Epidermal melanocyte (primary cell): ENCODE data around the gene CLTB.
"Not testable (repeated sequence)": the region's sequence is repeated elsewhere in the genome, so short reads cannot be mapped to it uniquely, and the experiment has no call there.

Experiments used
- DNase-seq: peaks from one replicate; pipeline ENCODE4 v3.0.0; 2011; ENCODE audit warnings: low spot score; ENCODE audit not compliant: insufficient read length

CLTB gene, protein sequence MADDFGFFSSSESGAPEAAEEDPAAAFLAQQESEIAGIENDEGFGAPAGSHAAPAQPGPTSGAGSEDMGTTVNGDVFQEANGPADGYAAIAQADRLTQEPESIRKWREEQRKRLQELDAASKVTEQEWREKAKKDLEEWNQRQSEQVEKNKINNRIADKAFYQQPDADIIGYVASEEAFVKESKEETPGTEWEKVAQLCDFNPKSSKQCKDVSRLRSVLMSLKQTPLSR

DNA sequence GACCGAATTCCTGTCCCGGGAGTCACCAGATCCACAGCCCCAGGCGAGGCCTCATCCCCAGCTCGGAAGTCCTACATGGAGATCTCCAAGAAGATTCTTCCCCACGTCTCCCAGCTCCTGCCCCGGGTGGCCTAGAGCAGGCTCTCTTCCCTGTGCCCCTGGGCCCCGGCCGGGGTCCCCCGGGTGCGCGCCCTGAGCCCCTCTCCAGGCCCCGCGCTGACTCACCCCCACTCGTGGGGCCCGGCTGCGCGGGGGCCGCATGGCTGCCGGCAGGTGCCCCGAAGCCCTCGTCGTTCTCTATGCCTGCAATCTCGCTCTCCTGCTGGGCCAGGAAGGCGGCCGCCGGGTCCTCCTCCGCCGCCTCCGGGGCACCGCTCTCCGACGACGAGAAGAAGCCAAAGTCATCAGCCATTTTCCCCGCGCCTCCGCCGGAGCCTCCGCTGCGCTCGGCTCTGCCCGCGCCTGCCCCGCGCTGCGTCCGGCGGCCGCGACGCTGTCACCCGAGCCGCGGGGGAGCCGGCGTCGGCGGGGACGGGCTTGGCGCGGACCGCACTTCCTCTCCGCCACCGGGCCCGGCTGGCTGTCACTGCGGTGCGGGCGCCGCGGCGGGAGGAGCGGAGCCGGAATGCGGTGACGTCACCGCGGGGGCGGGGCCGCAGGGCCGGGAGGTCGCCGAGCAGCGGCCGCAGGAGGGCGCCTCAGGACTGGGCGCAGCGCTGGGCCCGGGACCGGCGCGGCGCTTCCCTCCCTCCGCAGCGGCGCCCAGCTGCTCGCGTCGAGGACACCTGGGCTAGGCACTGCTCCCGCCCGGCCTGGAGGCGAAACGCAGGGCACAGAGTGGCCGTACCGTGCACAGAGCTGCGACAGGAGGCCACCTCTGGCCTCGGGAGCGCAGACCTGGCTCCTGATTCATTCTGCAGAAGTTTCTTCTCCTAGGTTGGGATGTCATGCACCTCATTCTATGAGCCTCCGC, at the start of gene CLTB:
Gene CLTB (minus strand): TSS at position 588 of the 973 bp plus-strand sequence. CDS start 176 bp downstream, at position 412.
- peak; percentile 75 for DNase-seq

DNA sequence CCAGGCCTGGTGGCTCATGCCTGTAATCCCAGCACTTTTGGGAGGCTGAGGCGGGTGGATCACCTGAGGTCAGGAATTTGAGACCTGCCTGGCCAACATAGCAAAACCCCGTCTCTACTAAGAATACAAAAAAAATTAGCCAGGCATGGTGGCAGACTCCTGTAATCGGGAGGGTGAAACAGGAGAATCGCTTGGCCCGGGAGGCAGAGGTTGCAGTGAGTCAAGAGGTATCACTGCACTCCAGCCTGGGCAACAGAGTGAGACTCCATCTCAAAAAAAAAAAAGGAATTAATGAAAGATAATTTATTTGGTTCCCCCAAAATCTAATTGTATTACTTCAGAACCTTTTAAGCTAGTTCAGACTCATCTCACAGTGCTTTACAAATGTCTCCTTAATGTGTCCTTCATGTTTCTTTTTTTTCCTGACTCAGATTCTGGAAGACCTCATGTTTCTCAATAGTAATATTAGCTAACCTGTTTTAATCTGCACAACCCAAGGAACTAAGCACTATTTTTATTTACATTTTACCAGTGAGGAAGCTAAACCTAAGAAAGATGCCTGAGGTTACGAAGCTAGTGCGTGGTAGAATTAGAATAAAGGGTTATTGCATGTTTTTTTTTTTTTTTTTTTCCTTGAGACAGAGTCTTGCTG, 46.9 kb upstream of the CLTB start:
- no peak for DNase-seq

DNA sequence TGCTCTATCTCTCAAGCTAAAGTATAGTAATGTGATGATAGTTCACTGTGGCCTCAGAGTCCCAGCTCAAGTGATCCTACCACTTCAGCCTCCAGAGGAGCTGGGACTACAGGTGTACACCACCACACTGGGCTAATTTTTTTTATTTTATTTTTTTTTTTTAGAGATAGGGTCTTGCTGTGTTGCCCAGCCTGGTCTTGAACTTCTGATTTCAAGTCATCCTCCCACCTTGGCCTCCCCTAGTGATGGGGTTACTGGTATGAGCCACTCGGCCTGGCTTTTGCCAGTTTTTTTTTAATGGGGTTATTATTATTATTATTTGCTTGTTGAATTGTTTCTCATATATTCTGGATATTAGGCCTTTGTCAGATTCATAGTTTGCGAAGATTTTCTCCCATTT, 45.0 kb upstream of the CLTB start:
- DNase-seq, result no peak

DNA sequence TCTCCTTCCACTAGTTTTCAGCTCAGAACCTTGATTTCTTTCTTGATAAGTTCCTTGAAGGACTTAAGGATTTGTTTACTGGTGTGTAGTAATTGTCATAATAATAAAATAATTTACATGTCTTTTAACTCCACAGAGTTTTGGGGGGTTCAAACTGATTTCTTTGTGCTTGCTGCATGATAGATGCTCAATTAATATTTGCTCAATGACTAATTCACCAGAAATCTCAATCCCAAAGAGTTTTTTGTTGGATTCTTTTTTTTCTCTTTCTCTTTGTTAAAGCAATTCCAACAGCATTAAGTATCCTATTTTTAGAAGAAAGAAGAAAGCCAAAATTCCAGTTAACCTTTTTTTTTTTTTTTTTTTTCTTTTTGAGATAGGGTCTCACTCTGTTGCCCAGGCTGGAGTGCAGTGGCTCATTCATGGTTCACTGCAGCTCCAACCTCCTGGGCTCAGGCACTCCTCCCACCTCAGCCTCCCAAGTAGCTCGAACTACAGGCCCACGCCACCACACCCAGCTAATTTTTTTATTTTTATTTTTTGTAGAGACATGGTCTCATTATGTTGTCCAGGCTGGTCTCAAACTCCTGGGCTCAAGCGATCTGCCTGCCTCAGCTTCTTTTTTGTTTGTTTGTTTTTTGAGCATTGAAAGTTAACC, 42.7 kb upstream of the CLTB start:
- no peak for DNase-seq

DNA sequence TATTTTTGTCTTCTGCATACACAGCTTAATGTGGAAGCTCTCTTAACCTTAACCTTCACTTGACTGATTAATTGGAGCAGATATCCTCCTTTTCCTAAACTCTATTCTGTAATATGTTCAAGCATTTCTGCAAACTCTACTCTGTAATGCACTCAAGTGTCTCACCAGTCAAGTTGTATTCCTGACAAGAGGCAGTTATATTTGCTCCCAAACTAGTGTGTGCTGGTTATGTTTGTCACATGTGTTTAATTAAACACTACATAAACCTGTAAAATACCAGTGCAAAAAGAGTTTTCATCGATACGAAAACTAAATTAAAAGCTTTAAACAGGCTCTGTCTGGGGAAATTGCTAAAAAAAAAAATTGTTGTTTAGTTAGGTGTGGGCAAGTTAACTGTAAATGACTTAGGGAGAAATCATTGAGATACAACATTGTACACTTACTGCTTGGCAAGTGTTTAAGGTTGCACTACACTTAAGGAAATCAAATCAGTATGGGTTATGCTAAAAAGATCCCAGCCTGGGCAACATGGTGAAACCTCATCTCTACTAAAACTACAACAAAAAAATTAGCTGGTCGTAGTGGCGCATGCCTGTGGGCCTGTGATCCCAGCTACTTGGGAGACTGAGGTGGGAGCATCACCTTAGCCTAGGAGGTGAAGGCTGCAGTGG, 38.5 kb upstream of the CLTB start:
- DNase-seq, result no peak

DNA sequence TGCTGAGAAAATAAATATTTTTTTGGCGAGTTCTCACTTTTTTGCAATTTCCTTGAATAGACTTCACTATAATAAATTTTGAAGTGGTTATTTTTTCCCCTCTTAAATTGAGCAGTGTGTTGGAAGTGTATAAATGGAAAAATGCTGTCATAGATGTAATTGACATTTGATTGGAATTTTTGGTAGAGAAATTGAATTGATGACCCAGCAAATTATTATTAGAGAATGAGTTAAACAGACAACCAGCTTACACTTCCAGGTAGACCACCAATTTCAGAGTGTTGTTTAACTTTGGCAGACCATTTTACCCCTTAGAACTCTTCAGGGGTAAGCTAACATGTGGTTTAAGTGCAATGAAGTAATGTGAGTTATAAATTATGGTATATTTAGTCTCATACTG, 33.7 kb upstream of the CLTB start:
- DNase-seq, result no peak

DNA sequence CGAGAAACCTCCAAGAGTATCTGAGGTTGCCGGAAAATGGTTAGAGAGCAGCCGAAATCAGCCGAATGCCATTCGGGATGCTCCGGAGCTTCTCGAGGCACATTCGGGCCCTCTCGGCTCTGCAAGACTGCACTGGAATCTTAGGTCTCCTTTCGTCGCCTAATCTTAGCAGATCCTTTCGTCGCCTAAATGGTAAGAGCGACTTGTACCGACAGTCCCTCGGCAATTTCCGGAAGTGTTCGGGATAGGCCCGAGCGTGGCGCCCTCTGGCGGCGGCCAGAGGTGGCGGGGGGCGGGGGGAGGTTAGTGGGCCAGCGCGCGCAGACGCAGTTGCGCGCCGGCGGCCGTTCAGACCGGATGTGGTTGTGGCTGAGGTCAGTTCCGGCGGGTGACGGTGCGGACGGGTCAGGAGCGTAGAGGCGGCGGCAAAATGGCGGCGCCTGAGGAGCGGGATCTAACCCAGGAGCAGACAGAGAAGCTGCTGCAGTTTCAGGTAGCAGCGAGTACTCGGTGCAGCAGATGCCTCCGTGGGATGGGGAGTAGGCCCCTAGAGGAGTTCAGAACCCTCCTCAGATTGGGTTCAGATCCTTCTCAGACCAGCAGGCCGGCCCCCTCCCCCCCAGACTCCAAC, 31.8 kb upstream of the CLTB start, which contains the start of gene FAF2:
Gene FAF2 (plus strand): TSS at position 408 of the 631 bp plus-strand sequence. CDS start 23 bp downstream, at position 431.
- DNase-seq, result peak; percentile 98

DNA sequence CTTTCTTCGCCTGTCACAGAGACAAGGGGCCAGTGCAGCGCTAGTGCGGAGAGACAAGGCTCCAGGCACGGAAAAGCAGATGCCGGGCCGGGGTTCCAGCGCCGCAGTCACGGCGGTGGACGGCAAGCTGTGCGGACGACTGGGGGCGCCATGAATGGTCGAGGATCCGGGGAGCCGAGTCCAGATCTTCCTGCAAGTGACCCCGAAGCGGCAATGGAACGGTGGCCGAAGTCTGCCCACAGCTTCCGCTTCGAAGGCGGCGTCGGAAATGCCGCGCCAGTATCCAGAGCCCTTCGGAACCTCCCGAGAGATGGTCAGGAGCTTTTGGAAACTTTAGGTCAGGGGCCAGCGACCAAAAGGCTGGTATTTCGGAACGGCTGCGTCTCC, 31.2 kb upstream of the CLTB start:
- DNase-seq, result peak; percentile 26

DNA sequence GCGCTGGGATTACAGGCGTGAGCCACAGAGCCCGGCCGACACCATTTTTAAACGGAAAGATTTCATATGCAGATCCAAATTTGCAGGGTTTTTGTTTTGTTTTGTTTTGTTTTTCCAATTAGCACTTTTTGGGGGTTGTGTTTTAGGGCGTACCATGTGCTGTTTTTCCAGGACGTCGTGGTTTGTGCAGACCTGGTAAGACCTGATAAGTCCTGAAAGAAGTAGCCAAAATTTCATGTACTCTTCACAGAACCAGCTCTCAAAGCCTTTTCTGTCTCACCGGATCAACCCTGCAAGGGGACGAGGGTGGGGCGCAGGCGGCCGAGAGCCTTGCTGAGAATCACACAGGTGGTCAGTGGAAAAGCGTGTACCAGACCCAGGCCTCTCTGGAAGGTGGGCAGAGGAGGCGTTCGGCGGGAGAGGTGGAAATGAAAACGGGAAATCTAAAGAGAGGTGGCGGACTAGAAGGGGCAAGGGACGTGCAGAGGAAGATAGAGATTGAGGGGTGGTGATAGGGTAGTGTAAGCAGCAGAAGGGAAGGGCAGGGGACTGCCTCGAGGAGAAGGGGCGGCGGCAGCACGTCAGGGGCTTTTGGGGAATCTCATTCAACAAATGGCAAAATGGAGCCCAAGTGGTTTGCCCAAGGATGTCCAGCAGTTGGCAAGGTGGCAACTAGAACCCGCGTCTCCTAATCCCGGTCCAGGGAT, 30.7 kb upstream of the CLTB start:
- DNase-seq, result no peak

DNA sequence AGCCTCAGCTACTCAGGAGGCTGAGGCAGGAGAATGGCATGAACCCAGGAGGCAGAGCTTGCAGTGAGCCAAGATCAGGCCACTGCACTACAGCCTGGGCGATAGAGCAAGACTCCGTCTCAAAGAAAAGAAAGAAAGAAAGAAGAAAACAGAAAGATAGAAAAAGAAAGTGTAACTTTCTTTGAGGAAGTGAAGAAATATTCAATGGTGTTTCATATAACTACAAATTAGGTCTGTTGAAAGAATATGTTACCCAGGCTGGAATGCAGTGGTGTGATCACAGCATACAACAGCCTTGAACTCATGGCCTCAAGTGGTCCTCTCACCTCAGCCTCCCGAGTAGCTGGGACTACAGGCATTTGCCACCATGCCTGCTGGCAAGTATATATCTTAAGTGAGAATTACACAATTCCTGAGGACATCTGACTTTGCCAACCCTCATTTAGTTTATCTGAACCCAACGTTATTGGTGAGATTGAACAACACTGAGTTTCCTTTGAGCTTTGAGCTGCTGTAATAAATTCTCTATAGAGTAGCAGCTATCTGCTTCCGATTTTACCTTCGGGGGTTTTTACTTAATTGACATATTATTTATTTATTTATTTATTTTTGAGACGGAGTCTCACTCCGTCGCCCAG, 29.8 kb upstream of the CLTB start:
- no peak for DNase-seq

DNA sequence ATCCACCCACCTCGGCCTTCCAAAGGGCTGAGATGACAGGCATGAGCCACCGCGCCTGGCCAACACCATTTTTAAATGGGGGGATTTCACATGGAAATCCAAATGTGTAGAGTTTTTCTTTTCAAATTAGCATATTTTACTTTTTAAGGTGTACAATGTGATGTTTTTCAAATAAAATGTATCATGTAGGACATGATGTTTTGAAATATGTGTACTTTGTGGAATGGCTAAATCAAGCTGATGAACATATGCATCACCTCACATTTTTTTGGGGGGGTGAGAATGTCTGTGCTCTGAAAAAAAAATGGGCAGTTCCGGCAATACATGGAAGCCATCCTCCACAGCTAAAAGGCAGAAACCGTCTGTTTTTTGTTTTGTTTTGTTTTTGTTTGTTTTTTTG, 28.4 kb upstream of the CLTB start:
- DNase-seq, result no peak

DNA sequence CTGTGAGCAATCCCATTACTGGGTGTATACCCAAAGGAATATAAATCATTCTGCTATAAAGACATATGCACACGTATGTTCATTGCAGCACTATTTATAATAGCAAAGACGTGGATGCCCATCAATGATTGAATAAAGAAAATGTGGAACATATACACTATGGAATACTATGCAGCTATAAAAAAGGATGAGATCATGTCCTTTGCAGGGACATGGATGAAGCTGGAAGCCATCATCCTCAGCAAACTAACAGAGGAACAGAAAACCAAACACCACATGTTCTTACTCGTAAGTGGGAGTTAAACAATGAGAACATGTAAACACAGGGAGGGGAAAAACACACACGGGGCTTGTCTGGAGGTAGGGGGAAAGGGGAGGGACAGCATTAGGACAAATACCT, 26.6 kb upstream of the CLTB start:
- DNase-seq, result not testable (repeated sequence)

DNA sequence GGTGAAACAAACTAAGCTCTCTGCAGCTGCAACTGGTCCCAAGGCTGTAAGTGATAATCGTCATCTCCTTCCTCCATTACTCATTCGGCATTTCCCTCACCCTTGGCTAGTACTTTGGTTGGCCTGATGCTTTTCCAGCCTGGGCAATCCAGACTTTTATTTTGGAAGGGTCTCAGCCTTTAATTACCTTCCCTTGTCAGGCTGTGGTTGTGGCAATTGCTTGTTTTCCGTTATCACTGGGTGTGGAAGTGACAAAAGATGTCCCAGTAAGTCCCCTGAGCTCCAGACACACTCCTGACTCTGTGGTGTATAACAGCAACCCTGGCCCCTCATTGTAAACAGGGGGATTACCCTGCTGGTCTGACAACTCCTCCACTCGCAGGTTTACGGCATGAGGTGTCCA, 25.6 kb upstream of the CLTB start:
- DNase-seq, result no peak

DNA sequence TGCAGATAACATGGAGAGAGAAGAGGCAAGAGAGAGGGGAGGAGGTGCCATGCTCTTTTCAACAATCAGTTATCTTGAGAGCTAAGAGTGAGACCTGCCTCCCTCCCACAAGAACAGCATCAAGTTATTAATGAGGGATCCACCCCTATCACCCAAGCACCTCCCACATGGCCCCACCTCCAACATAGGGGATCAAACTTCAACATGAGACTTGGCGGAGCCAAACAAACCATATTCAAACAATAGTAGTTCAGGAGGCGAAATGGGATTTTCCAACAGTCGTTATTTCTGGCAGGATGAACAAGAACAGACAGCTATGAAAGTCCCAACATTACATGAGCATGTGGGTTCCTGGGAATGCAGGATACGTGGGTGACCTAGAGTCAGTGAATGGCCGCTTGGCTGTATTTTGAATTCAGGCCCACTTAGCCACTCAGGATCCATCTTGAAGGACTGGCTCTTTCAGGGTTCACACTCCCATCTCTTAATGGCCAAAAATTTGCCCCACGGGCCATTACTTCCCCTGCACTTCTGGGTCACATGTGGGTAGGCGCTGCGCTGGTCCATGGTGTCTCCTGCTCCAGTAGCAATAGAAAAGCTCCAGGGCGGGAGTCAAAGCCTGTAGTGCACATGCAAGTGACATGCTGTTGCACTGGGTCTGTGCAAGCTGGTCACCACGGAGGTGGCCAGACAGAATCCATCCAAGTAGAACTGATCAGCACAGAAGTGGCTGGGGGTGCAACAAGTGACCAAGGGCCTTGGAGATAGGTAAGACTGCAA, 24.8 kb upstream of the CLTB start:
- DNase-seq, result no peak

DNA sequence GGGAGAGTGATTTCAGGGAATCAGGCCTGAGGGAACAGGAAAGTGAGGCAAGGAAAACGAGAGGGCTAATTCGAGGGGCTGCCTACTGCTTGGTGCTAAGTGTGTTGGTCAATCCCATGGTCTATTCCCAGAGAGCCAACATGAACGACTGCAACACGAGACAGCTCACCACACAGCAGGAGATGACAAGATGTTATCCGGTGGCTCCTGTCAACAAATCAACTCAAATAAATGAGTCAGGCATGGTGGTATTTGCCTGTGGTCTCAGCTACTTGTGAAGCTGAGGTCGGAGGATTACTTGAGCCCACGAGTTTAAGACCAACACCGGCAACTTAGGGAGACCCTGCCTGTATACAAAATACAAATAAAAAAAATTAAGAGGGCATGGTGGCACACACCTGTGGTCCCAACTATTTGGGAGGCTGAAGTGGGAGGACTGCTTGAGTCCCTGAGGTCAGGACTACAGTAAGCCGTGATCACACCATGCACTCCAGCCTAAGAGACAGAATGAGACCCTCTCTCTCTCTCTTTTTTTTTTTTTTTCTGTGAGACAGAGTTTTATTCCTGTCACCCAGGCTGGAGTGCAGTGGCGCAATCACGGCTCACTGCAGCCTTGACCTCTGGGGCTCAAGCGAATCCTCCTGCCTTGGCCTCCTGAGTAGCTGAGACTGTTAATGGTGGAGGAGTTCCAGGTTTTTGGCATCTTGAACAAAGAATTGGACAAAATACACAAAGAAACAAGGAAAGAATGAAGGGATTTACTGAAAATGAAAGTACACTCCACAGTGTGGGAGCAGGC, 22.8 kb upstream of the CLTB start:
- DNase-seq, result no peak

DNA sequence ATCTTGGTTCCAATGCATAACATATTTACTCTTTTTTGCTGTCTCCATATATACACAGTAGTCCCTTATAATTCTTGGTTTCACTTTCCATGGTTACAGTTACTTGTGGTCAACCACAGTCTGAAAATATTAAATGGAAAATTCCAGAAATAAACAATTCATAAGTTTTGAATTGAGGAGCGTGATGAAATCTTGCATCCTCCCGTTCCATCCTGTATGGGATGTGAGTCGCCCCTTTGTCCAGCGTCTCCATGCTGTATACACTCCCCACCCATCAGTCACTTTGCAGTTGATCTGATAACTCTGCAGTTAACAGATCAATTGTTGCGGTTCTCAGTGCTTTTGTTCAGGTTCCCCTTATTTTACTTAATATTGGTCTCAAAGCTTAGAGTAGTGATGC, 20.3 kb upstream of the CLTB start:
- DNase-seq, result peak; percentile 65

DNA sequence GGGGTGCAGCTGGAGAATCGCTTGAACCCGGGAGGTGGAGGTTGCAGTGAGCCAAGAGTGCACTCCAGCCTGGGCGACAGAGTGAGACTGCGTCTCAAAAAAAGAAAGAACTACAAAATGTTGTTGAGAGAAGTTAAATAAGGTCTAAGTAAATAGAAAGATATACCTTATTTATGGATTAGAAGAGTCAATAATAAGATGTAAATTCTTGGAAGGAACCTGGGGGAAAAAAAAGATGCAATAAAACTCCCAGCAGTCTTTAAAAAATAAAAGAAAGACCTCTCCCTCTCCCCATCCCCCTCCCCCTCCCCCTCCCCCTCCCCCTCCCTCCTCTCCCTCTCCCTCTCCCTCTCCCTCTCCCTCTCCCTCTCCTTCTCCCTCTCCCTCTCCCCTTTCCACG, 16.4 kb upstream of the CLTB start:
- DNase-seq, result no peak

DNA sequence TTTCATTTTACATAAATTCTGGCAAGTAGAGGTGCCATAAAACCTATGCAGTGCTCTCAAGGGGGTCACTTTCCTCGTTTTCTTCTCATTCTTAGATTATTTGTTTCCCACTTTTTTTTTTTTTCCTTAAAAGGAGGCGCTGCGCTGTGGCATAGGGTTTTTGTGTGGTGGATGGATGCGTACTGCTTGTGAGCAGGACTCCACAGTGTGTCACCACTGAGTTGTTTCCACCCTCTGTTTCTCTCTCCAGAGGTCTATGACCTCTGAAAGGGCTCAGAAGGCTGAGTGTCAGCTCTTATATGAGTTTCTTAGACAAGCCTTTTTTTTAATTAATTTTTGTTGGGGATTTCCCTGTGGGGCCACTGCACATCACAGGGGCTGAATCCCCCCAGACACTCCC, 13.6 kb upstream of the CLTB start:
- no peak for DNase-seq
